Endothelial cell of umbilical vein (primary cell): Measurements from ENCODE around the gene YAP1.

Experiments
- CTCF ChIP-seq, 2 donors: IDR thresholded peaks; 1 replicate in 1 of 2; 2 replicates in 1 of 2; pipeline ENCODE4 v1.5.1; 2011; ENCODE audit warnings: low read length in 2 of 2, mild to moderate bottlenecking in 2 of 2, moderate library complexity in 2 of 2, control low read depth in 1 of 2, inconsistent platforms in 1 of 2, low read depth in 1 of 2; ENCODE audit not compliant: insufficient read depth in 1 of 2; ENCODE audit errors: extremely low read depth in 1 of 2
- GATA2 ChIP-seq: IDR thresholded peaks from 2 replicates; pipeline ENCODE4 v1.7.0; 2011; ENCODE audit warnings: low read depth, mild to moderate bottlenecking, moderate library complexity, mixed read lengths, low read length; ENCODE audit not compliant: insufficient read length, insufficient read depth
- JUN ChIP-seq: IDR thresholded peaks from 2 replicates; pipeline ENCODE4 v1.6.1; 2011; ENCODE audit warnings: borderline replicate concordance, low read depth; ENCODE audit not compliant: insufficient read length, insufficient read depth
- POLR2A ChIP-seq: IDR thresholded peaks from 2 replicates; pipeline ENCODE4 v1.6.1; 2012; ENCODE audit warnings: low read depth, mild to moderate bottlenecking, control low read depth, low read length
- POLR2AphosphoS5 ChIP-seq: IDR thresholded peaks from 2 replicates; pipeline ENCODE4 v1.6.1; 2012; ENCODE audit warnings: low read depth, mild to moderate bottlenecking, control low read depth, low read length, moderate library complexity; ENCODE audit not compliant: insufficient read depth

- no peak for TF ChIP-seq CTCF (IDR thresholded peaks at IDR 0.05; ENCODE audit: extremely low read depth in 1 of 2, insufficient read depth in 1 of 2, low read depth in 1 of 2, low read length in 2 of 2)
- no peak for TF ChIP-seq POLR2A
- no peak for TF ChIP-seq JUN
- TF ChIP-seq GATA2, result no peak
- no peak for TF ChIP-seq POLR2AphosphoS5
Observed at GRCh38 chr11:102151784-102152525, 41.7 kb downstream of the YAP1 start.
